DOHH2 (cell line): Measurements from ENCODE around the gene FRMPD1.

Experiments
- CTCF ChIP-seq: fragments of 200-600 bp; sonication (generic); IDR thresholded peaks from one replicate; pipeline ENCODE4 v1.5.1; 2014; ENCODE audit warnings: antibody characterized with exemption, mild to moderate bottlenecking, low read depth, low read length; ENCODE audit not compliant: poor library complexity, severe bottlenecking
- EZH2phosphoT487 ChIP-seq: fragments of 200-600 bp; sonication (generic); IDR thresholded peaks from 2 replicates; pipeline ENCODE4 v1.6.1; 2017; ENCODE audit warnings: borderline replicate concordance, mild to moderate bottlenecking, antibody characterized with exemption, low read length, moderate library complexity, mixed read lengths

- TF ChIP-seq CTCF (no peak), EZH2phosphoT487 (no peak)
Measured at GRCh38 chr9:37656936-37657335, 6.2 kb downstream of the FRMPD1 start.
